Measurements from ENCODE around the gene LIMK1. TPM values are rescaled to one million over a fixed set of nuclear protein-coding genes. Genes with fewer than 3 reads are reported as not detected.

Gene LIMK1
- total RNA-seq, 2 experiments from 2014 or later, result 7.8 to 8.2 TPM

DNA sequence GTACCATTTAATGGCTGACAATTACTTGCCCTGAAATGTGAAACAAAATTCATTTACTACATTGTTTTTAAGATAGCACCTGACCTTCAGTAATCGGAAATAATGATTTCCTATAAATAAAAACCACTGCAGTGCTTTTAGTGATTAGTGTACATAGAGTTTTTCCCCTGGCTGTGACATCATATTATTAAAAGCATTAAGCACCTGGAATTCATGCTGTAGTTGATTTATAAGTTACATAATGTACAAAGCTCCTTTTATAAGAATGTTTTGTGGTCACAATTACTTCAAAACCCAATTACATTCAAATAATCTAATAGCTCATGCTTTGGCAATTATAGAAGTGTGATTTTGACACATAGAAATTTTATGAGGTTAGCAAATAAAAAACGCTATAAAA lies 46.3 kb downstream of the LIMK1 start:
- no peak overlapping the region for H3K4me3 ChIP-seq (ENCODE audit: low read length)
- H3K27me3 ChIP-seq (ENCODE audit: control insufficient read depth in 1 of 2, insufficient read depth in 2 of 2, low read length in 2 of 2), result no peaks in the 10 kb centered on the region
- H3K27ac ChIP-seq (ENCODE audit: low read depth in 1 of 2, low read length in 2 of 2), result no peak overlapping the region
- intact Hi-C loops (cut with DNase I, micrococcal nuclease), result loop anchor here in 1 of 2 experiments (5.0 kb wide), 1 partner anchor 78 kb away; no protein-coding TSS in a partner anchor
- no peaks in the 10 kb centered on the region for H3K36me3 Mint-ChIP-seq (ENCODE audit: low read depth)
- no peaks in the 10 kb centered on the region for H3K27me3 Mint-ChIP-seq
- no peak overlapping the region for H3K4me3 Mint-ChIP-seq
- ChIA-PET CTCF (no interaction called here), POLR2A (no interaction called here)
- H3K4me1 ChIP-seq (ENCODE audit: insufficient read depth, low read length), result no peaks in the 10 kb centered on the region
- H3K36me3 ChIP-seq (ENCODE audit: insufficient read depth, low read length), result no peaks in the 10 kb centered on the region
- no peak overlapping the region for H3K27ac Mint-ChIP-seq
- H3K4me1 Mint-ChIP-seq (ENCODE audit: low read depth), result no peaks in the 10 kb centered on the region
- no peak for DNase-seq
- no peaks in the 10 kb centered on the region for H3K9me3 ChIP-seq (ENCODE audit: control insufficient read depth in 1 of 2, insufficient read depth in 1 of 2, low read length in 2 of 2)
- no peak for ATAC-seq (ENCODE audit: poor library complexity)
- TF ChIP-seq, protein P1, sequence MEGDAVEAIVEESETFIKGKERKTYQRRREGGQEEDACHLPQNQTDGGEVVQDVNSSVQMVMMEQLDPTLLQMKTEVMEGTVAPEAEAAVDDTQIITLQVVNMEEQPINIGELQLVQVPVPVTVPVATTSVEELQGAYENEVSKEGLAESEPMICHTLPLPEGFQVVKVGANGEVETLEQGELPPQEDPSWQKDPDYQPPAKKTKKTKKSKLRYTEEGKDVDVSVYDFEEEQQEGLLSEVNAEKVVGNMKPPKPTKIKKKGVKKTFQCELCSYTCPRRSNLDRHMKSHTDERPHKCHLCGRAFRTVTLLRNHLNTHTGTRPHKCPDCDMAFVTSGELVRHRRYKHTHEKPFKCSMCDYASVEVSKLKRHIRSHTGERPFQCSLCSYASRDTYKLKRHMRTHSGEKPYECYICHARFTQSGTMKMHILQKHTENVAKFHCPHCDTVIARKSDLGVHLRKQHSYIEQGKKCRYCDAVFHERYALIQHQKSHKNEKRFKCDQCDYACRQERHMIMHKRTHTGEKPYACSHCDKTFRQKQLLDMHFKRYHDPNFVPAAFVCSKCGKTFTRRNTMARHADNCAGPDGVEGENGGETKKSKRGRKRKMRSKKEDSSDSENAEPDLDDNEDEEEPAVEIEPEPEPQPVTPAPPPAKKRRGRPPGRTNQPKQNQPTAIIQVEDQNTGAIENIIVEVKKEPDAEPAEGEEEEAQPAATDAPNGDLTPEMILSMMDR (IDR thresholded peaks at IDR 0.05), result no peak
- no peaks in the 10 kb centered on the region for H3K9me3 Mint-ChIP-seq

DNA sequence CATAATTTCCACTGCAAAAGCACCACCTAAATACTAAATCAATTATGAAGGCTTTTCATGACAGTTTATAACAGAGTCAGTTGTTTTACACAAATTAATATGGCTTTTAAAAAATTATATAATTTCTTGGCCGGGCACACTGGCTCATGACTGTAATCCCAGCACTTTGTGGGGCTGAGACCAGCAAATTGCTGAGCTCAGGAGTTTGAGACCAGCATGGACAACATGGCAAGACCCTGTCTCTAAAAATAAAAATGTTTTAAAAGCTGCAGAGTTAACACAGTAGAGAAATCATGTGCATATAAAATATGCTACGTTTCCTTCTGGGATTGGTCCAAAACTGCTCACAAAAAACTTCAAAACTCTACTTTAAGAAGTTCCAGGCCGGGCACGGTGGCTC lies 46.9 kb downstream of the LIMK1 start:
- POLR2A ChIA-PET, result no interaction called here
- no peaks in the 10 kb centered on the region for H3K36me3 Mint-ChIP-seq (ENCODE audit: low read depth)
- H3K9me3 ChIP-seq (ENCODE audit: control insufficient read depth in 1 of 2, insufficient read depth in 1 of 2, low read length in 2 of 2), result no peaks in the 10 kb centered on the region
- no peaks in the 10 kb centered on the region for H3K27me3 Mint-ChIP-seq
- no peak for ATAC-seq (ENCODE audit: poor library complexity)
- no peaks in the 10 kb centered on the region for H3K36me3 ChIP-seq (ENCODE audit: insufficient read depth, low read length)
- no peaks in the 10 kb centered on the region for H3K4me1 ChIP-seq (ENCODE audit: insufficient read depth, low read length)
- intact Hi-C loops (cut with DNase I, micrococcal nuclease), result no loop called here
- no peaks in the 10 kb centered on the region for H3K27me3 ChIP-seq (ENCODE audit: control insufficient read depth in 1 of 2, insufficient read depth in 2 of 2, low read length in 2 of 2)
- no peak overlapping the region for H3K4me3 ChIP-seq (ENCODE audit: low read length)
- H3K9me3 Mint-ChIP-seq, result no peaks in the 10 kb centered on the region
- TF ChIP-seq, protein P1 (IDR thresholded peaks at IDR 0.05), result no peak
- no peak overlapping the region for H3K27ac ChIP-seq (ENCODE audit: low read depth in 1 of 2, low read length in 2 of 2)
- CTCF ChIA-PET, result no interaction called here
- H3K4me3 Mint-ChIP-seq, result no peak overlapping the region
- H3K27ac Mint-ChIP-seq, result no peak overlapping the region
- H3K4me1 Mint-ChIP-seq (ENCODE audit: low read depth), result no peaks in the 10 kb centered on the region
- DNase-seq, result no peak

DNA sequence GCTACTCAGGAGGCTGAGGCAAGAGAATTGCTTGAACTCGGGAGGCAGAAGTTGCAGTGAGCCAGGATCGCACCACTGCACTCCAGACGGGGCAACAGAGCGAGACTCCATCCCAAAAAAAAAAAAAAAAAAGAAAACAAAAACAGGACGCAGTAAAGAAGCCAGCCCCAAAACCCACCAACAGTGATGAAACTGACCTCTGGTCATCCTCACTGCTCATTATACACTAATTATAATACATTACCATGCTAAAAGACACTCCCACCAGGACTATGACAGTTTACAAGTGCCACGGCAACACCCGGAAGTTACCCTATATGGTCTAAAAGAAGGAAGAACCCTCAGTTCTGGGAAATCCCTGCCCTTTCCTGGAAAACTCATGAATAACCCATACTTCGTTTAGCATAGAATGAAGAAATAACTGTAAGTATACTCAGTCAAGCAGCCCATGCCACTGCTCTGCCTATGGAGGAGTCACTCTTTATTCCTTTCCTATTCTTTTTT lies 50.6 kb downstream of the LIMK1 start:
- H3K27ac Mint-ChIP-seq, result no peak overlapping the region
- CTCF ChIA-PET, result no interaction called here
- H3K36me3 Mint-ChIP-seq (ENCODE audit: low read depth), result no peaks in the 10 kb centered on the region
- Histone ChIP-seq H3K36me3 (ENCODE audit: insufficient read depth, low read length) (no peaks in the 10 kb centered on the region), H3K27ac (ENCODE audit: low read depth in 1 of 2, low read length in 2 of 2) (no peak overlapping the region), H3K4me1 (ENCODE audit: insufficient read depth, low read length) (no peaks in the 10 kb centered on the region), H3K27me3 (ENCODE audit: control insufficient read depth in 1 of 2, insufficient read depth in 2 of 2, low read length in 2 of 2) (no peaks in the 10 kb centered on the region), H3K9me3 (ENCODE audit: control insufficient read depth in 1 of 2, insufficient read depth in 1 of 2, low read length in 2 of 2) (no peaks in the 10 kb centered on the region), H3K4me3 (ENCODE audit: low read length) (no peak overlapping the region)
- POLR2A ChIA-PET, result no interaction called here
- H3K4me3 Mint-ChIP-seq, result no peak overlapping the region
- DNase-seq, result peak in 2 of 14 experiments; percentile 39 to 55
- TF ChIP-seq, protein P1 (IDR thresholded peaks at IDR 0.05), result no peak
- H3K27me3 Mint-ChIP-seq, result no peaks in the 10 kb centered on the region
- no peaks in the 10 kb centered on the region for H3K9me3 Mint-ChIP-seq
- intact Hi-C loops (cut with DNase I, micrococcal nuclease), result no loop called here
- H3K4me1 Mint-ChIP-seq (ENCODE audit: low read depth), result no peaks in the 10 kb centered on the region
- ATAC-seq (ENCODE audit: poor library complexity), result no peak
